Choroid plexus epithelial cell (primary cell): ENCODE data around the gene ACAA1.

Experiments used
- DNase-seq: peaks from one replicate; pipeline ENCODE4 v3.0.0-alpha.2; 2010; ENCODE audit warnings: low read depth
- H3K4me3 ChIP-seq: 2 replicates; pipeline ENCODE4 v1.5.1; 2011; ENCODE audit warnings: low read depth, mild to moderate bottlenecking, control low read depth, low read length, moderate library complexity
- TF ChIP-seq, protein P1 (sequence below): conservative IDR thresholded peaks from 2 replicates; pipeline ENCODE4 v1.5.1; 2011; ENCODE audit warnings: low read depth, mild to moderate bottlenecking, control low read depth, inconsistent platforms, low read length, moderate library complexity

Gene ACAA1

DNA sequence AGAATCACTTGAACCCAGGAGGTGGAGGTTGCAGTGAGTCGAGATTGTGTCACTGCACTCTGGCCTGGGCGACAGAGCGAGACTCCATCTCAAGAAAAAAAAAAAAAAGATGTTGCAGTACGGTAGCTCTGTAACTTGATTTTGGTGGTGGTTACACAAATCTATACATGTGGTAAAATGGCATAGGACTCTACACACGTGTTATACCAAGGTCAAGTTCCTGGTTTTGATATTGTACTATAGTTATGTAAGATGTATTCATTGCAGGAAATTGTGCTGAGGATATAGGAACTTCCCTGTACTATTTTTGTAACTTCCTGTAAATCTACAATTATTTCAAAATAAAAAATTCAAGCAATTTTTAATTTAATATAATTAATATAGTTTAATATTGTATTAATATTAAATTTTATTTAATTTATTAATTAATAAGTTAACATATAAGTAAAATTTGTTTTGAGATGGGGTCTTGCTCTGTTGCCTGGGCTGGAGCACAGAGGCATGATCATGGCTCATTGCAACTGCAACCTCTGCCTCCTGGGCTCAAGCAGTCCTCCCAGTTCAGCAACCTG is 11.5 kb upstream of the ACAA1 start:
- no peak overlapping the region for H3K4me3 ChIP-seq
- TF ChIP-seq, protein P1, sequence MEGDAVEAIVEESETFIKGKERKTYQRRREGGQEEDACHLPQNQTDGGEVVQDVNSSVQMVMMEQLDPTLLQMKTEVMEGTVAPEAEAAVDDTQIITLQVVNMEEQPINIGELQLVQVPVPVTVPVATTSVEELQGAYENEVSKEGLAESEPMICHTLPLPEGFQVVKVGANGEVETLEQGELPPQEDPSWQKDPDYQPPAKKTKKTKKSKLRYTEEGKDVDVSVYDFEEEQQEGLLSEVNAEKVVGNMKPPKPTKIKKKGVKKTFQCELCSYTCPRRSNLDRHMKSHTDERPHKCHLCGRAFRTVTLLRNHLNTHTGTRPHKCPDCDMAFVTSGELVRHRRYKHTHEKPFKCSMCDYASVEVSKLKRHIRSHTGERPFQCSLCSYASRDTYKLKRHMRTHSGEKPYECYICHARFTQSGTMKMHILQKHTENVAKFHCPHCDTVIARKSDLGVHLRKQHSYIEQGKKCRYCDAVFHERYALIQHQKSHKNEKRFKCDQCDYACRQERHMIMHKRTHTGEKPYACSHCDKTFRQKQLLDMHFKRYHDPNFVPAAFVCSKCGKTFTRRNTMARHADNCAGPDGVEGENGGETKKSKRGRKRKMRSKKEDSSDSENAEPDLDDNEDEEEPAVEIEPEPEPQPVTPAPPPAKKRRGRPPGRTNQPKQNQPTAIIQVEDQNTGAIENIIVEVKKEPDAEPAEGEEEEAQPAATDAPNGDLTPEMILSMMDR = no peak
- DNase-seq = no peak

DNA sequence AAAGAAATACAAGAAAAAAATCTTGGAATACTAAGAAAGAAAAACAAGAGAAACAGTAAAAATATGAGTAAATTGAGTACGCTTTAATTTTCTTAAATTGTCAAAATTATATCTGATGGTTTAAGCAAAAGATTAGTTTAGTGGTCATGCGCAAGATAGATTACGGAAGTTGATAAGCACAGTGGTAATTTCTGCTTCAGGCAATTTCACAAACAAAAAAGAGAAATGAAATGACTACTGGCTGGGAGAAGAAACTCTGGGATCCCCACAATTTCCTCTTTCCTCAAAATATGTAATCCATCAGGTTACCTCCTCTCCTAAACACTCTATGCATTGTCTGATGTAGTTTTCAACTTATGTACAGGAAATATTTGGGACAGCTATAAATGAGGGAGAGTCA is 10.5 kb upstream of the ACAA1 start:
- DNase-seq = no peak
- no peak overlapping the region for H3K4me3 ChIP-seq
- TF ChIP-seq, protein P1 = no peak

- no peak for DNase-seq
- H3K4me3 ChIP-seq = no peak overlapping the region
- TF ChIP-seq, protein P1 = no peak
Observed at GRCh38 chr3:38146504-38146903, 9.6 kb upstream of the ACAA1 start.

DNA sequence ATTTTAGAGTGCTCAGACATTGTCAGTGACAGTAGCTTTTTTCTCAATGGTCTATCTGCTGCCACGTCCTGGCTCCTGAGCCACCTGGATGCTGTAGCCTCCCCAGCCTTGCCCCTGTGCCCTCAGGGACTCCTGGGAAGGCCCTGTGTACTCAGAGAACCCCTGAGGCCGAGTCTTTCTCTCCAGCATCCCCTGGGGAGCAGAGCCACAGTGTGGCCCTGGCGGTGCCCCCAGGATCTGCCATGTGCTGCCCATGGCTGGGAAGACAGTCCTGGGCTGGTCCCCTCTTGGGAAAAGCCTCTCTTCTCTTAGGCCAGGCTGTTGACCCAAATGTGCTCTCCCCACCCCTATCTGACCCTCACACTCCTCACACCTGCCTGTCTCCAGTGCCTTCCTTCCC is 6.6 kb upstream of the ACAA1 start:
- DNase-seq = no peak
- TF ChIP-seq, protein P1 = no peak
- H3K4me3 ChIP-seq = no peak overlapping the region

- no peak overlapping the region for H3K4me3 ChIP-seq
- no peak for DNase-seq
- TF ChIP-seq, protein P1 = no peak
Observed at GRCh38 chr3:38142959-38143358, 6.0 kb upstream of the ACAA1 start.

GRCh38 chr3:38141952-38142273 is 5.0 kb upstream of the ACAA1 start:
- TF ChIP-seq, protein P1 = no peak
- H3K4me3 ChIP-seq = no peak overlapping the region
- DNase-seq = no peak

GRCh38 chr3:38141173-38141951 is 4.4 kb upstream of the ACAA1 start:
- TF ChIP-seq, protein P1 = no peak
- no peak overlapping the region for H3K4me3 ChIP-seq
- no peak for DNase-seq
